H1 (cell line): Measurements from ENCODE around the gene TTC32. TPM values are rescaled to one million over a fixed set of nuclear protein-coding genes. Genes with fewer than 3 reads are reported as not detected.

Experiments
- CEBPB ChIP-seq: IDR thresholded peaks from 2 replicates; pipeline ENCODE4 v1.6.1; 2012; ENCODE audit warnings: low read depth, low read length
- SAP30 ChIP-seq: fragments of 300-600 bp; sonication (generic); IDR thresholded peaks from 2 replicates; pipeline ENCODE4 v1.7.1; 2012; ENCODE audit warnings: low read length, moderate library complexity, mild to moderate bottlenecking, inconsistent platforms; ENCODE audit not compliant: insufficient read depth, insufficient replicate concordance
- SIRT6 ChIP-seq: IDR thresholded peaks from one replicate; pipeline ENCODE4 v1.7.1; 2012; ENCODE audit warnings: low read length, inconsistent platforms
- SIX5 ChIP-seq: IDR thresholded peaks from 2 replicates; pipeline ENCODE4 v1.6.1; 2011; ENCODE audit warnings: mild to moderate bottlenecking, low read depth, low read length
- polyA plus RNA-seq, 7 experiments: library from polyadenylated mRNA; depleted of rRNA in 3 of 7; stranded (reverse) in 5 of 7; unstranded in 2 of 7; fragments of >200 nt in 5 of 7; fragments of 200-250 nt in 2 of 7; gene quantifications; 1 replicate in 5 of 7; 2 replicates in 1 of 7; 4 replicates in 1 of 7; pipeline versions ENCODE4 v1.2.1 to v1.2.3, GENCODE V29; 2011 to 2013; ENCODE audit warnings: missing spikeins in 2 of 7, mixed read lengths in 2 of 7
- total RNA-seq: library from RNA; stranded (reverse); fragmentation: NEBNext Ultra II Directional; extraction: Animal tissue kit (Norgen Biotek cat#: 25700); gene quantifications from 2 replicates; pipeline ENCODE4 v1.2.1, GENCODE V29; 2021
- TF ChIP-seq, protein P1 (sequence below): IDR thresholded peaks from 2 replicates; pipeline ENCODE4 v1.6.1; 2012; ENCODE audit warnings: low read length, inconsistent platforms

The TTC32 gene
- total and polyA plus RNA-seq, 2 of the 8 experiments (the other 6 are each of a cell fraction or from before 2014, with no cell fraction given) = 6.8 to 8.7 TPM

DNA sequence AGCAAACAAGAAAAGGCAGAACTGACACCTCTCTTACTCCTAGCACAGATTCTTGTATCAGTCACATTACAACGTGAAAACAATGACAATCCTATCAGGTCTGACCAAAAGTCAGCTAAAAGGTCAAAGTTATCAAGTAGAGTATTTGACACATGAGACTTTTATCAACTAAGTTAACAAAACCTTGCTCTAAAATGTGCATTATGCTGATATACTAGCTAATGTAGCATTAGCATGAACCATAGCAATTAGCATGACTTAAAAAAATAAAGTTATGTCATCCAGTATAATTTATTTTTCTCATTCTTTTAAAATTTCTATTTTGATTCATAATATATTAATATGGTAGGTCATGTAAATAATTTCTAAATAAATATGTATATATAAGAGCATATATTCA lies 41.4 kb upstream of the TTC32 start (continued):
- TF ChIP-seq, protein P1, sequence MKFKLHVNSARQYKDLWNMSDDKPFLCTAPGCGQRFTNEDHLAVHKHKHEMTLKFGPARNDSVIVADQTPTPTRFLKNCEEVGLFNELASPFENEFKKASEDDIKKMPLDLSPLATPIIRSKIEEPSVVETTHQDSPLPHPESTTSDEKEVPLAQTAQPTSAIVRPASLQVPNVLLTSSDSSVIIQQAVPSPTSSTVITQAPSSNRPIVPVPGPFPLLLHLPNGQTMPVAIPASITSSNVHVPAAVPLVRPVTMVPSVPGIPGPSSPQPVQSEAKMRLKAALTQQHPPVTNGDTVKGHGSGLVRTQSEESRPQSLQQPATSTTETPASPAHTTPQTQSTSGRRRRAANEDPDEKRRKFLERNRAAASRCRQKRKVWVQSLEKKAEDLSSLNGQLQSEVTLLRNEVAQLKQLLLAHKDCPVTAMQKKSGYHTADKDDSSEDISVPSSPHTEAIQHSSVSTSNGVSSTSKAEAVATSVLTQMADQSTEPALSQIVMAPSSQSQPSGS = no peak
- no peak for TF ChIP-seq SIX5
- TF ChIP-seq CEBPB = no peak
- no peak for TF ChIP-seq SAP30
- no peak for TF ChIP-seq SIRT6
